GM12801 (cell line): ENCODE data around the gene CACNB4.

ENCODE experiments used
- CTCF ChIP-seq: IDR thresholded peaks from one replicate; pipeline ENCODE4 v1.5.1; 2011; ENCODE audit warnings: control low read depth; ENCODE audit not compliant: insufficient read length; ENCODE audit errors: extremely low read depth

CACNB4 gene

GRCh38 chr2:151845884-151846283 lies 253.0 kb downstream of the CACNB4 start:
- TF ChIP-seq CTCF: no peak

- no peak for TF ChIP-seq CTCF
These were observed 253.4 kb downstream of the CACNB4 start for GRCh38 chr2:151845481-151845880.

GRCh38 chr2:151844211-151844896 lies 254.5 kb downstream of the CACNB4 start:
- no peak for TF ChIP-seq CTCF

GRCh38 chr2:151843691-151844061 lies 255.2 kb downstream of the CACNB4 start:
- no peak for TF ChIP-seq CTCF

- TF ChIP-seq CTCF: no peak
These were observed 255.8 kb downstream of the CACNB4 start for GRCh38 chr2:151842830-151843690.

- no peak for TF ChIP-seq CTCF
These were observed 257.8 kb downstream of the CACNB4 start for GRCh38 chr2:151841047-151841424.

GRCh38 chr2:151840216-151841046 lies 258.4 kb downstream of the CACNB4 start:
- no peak for TF ChIP-seq CTCF
